Hepatocyte (in vitro differentiated cells): ENCODE results near the gene TBC1D17.

Source experiments
- EZH2 ChIP-seq: fragments of 200-600 bp; sonication (generic); IDR thresholded peaks from 2 replicates; pipeline ENCODE4 v1.6.1; 2016; ENCODE audit warnings: antibody characterized with exemption, mild to moderate bottlenecking, borderline replicate concordance
- EZH2phosphoT487 ChIP-seq: fragments of 200-600 bp; sonication (generic); IDR thresholded peaks from one replicate; pipeline ENCODE4 v1.6.1; 2018; ENCODE audit warnings: antibody characterized with exemption, mild to moderate bottlenecking, low read depth, moderate library complexity; ENCODE audit not compliant: unreplicated experiment, severe bottlenecking
- TF ChIP-seq, protein P1 (sequence below): fragments of 200-600 bp; sonication (generic); IDR thresholded peaks from 2 replicates; pipeline ENCODE4 v1.5.1; 2016; ENCODE audit warnings: antibody characterized with exemption, mild to moderate bottlenecking; ENCODE audit not compliant: poor library complexity

DNA sequence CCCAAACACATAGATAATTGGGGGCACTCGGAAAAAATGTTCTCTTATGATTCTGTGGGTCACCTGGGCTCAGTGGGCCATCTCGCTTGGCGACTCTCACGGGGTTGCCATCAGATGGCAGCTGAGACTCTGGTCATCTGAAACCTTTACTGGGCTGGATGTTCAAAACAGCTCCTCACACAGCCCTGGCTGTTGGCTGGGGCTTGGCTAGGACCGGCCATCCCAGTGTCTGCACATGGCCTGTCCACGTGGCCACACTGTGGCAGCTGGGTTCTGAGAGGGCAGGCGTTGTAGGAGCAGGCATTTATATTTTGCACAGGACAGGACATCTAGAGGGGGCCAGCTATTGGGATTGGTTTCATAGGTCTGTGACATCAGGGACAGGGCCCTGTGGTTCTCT is 43.9 kb upstream of the TBC1D17 start:
- TF ChIP-seq, protein P1, sequence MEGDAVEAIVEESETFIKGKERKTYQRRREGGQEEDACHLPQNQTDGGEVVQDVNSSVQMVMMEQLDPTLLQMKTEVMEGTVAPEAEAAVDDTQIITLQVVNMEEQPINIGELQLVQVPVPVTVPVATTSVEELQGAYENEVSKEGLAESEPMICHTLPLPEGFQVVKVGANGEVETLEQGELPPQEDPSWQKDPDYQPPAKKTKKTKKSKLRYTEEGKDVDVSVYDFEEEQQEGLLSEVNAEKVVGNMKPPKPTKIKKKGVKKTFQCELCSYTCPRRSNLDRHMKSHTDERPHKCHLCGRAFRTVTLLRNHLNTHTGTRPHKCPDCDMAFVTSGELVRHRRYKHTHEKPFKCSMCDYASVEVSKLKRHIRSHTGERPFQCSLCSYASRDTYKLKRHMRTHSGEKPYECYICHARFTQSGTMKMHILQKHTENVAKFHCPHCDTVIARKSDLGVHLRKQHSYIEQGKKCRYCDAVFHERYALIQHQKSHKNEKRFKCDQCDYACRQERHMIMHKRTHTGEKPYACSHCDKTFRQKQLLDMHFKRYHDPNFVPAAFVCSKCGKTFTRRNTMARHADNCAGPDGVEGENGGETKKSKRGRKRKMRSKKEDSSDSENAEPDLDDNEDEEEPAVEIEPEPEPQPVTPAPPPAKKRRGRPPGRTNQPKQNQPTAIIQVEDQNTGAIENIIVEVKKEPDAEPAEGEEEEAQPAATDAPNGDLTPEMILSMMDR: no peak
- TF ChIP-seq EZH2phosphoT487 (no peak), EZH2 (no peak)
